Prostate gland (tissue), 2 donors: ENCODE data around the gene RCOR1. TPM values are rescaled to one million over a fixed set of nuclear protein-coding genes. Genes with fewer than 3 reads are reported as not detected.

ENCODE experiments used
- DNase-seq: peaks from one replicate; pipeline ENCODE4 v3.0.0-alpha.2; 2019; ENCODE audit warnings: low spot score
- H3K27ac ChIP-seq, 2 donors: fragments of 200-600 bp; sonication (generic); 2 replicates each; pipeline ENCODE4 v1.5.1; 2017 to 2019
- H3K27me3 ChIP-seq: fragments of 200-600 bp; sonication (generic); replicated peaks from 2 replicates; pipeline ENCODE4 v1.5.1; 2019; ENCODE audit not compliant: insufficient read depth
- H3K36me3 ChIP-seq, 2 donors: fragments of 200-600 bp; sonication (generic); 1 replicate in 1 of 2; 2 replicates in 1 of 2; pipeline versions ENCODE4 v1.5.1 to v1.8.1; 2017 to 2019
- H3K4me1 ChIP-seq: fragments of 200-600 bp; sonication (generic); replicated peaks from 2 replicates; pipeline ENCODE4 v1.5.1; 2019
- H3K4me3 ChIP-seq, 2 donors: fragments of 200-600 bp; sonication (generic); 2 replicates each; pipeline ENCODE4 v1.5.1; 2017 to 2019
- H3K9me3 ChIP-seq: fragments of 200-600 bp; sonication (generic); 2 replicates; pipeline ENCODE4 v1.5.1; 2017
- POLR2A ChIP-seq: fragments of 450-650 bp; IDR thresholded peaks from one replicate; pipeline ENCODE4 v1.6.1; 2016; ENCODE audit warnings: antibody characterized with exemption, mild to moderate bottlenecking
- POLR2AphosphoS5 ChIP-seq: sonication (generic); formaldehyde crosslinking; IDR thresholded peaks from one replicate; pipeline ENCODE4 v1.6.1; 2017; ENCODE audit warnings: antibody characterized with exemption
- WGBS: methylation state at CpG from one replicate; pipeline ENCODE4 v1.1.5; 2018; 5-methylcytosine and 5-hydroxymethylcytosine counted together
- intact Hi-C: fragments of 100-400 bp; cut with DNase I; formaldehyde crosslinking; loops from one replicate; pipeline ENCODE4 v1.14.2; 2022
- total RNA-seq, 2 donors: library from RNA; depleted of rRNA; stranded (reverse); fragments of >200 nt; gene quantifications; one replicate each; pipeline ENCODE4 v1.1.0, GENCODE V29; 2016
- TF ChIP-seq, protein P1 (sequence below), 4 experiments: fragments of 200-600 bp in 2 of 4; fragments of 450-650 bp in 2 of 4; sonication (generic) in 2 of 4; IDR thresholded peaks; 1 replicate in 3 of 4; 2 replicates in 1 of 4; pipeline ENCODE4 v1.5.1; 2016 to 2019; ENCODE audit warnings: antibody characterized with exemption in 4 of 4, mild to moderate bottlenecking in 2 of 4, moderate library complexity in 2 of 4

Gene RCOR1
- total RNA-seq, 2 donors from 2014 or later, result 14.4 to 26.6 TPM

DNA sequence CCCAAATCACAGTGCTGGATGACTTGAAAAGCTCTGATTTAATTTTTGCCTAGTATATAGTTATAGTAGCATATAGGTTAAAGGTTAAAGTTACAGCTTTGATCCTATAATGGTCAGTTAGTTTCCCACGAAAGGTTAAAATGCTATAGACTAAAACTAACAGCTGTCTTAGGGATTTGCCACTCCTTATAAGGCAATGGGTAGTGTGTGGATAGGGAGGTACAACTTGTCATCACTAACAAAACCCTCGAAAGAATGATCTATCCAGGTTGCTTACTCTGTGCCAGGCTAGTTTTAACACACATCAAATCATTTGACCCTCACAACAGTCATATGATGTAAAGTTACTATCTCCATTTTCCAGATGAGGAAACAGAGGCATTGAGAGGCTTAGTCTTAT lies 11.7 kb downstream of the RCOR1 start:
- WGBS, result 84% methylated on average over 2 of the region's 2 CpGs
- H3K27ac ChIP-seq, result no peak overlapping the region
- DNase-seq, result no peak
- no peak overlapping the region for H3K4me3 ChIP-seq
- no peaks in the 10 kb centered on the region for H3K9me3 ChIP-seq
- TF ChIP-seq POLR2A (no peak), POLR2AphosphoS5 (no peak)
- TF ChIP-seq, protein P1, sequence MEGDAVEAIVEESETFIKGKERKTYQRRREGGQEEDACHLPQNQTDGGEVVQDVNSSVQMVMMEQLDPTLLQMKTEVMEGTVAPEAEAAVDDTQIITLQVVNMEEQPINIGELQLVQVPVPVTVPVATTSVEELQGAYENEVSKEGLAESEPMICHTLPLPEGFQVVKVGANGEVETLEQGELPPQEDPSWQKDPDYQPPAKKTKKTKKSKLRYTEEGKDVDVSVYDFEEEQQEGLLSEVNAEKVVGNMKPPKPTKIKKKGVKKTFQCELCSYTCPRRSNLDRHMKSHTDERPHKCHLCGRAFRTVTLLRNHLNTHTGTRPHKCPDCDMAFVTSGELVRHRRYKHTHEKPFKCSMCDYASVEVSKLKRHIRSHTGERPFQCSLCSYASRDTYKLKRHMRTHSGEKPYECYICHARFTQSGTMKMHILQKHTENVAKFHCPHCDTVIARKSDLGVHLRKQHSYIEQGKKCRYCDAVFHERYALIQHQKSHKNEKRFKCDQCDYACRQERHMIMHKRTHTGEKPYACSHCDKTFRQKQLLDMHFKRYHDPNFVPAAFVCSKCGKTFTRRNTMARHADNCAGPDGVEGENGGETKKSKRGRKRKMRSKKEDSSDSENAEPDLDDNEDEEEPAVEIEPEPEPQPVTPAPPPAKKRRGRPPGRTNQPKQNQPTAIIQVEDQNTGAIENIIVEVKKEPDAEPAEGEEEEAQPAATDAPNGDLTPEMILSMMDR (IDR thresholded peaks at IDR 0.05), result no peak
- H3K27me3 ChIP-seq, result no peaks in the 10 kb centered on the region
- intact Hi-C loops, result no loop called here
- H3K36me3 ChIP-seq, result no peaks in the 10 kb centered on the region
- no peaks in the 10 kb centered on the region for H3K4me1 ChIP-seq

DNA sequence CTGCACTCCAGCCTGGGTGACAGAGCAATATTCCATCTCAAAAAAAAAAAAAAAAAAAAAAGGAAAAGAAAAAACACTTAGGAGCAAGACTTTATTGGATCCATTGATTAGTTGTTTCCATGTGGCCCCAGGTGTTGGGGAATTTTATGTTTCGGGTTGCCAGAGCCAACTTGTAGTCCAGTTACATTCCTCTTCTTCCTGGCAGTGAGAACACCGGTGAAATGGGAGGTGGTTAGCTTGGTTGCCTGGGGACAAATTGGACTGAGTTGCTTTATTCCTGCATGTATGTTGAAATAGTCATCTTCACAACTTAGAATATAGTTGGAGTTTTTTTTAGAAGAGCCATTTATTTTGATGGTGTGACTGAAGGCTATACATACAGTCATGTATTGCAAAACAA lies 12.6 kb downstream of the RCOR1 start:
- TF ChIP-seq POLR2AphosphoS5, result peak; percentile 64
- TF ChIP-seq, protein P1 (IDR thresholded peaks at IDR 0.05), result no peak
- TF ChIP-seq POLR2A, result no peak
- Histone ChIP-seq H3K36me3 (no peaks in the 10 kb centered on the region), H3K4me3 (no peak overlapping the region), H3K27ac (no peak overlapping the region), H3K27me3 (no peaks in the 10 kb centered on the region), H3K4me1 (no peaks in the 10 kb centered on the region), H3K9me3 (no peaks in the 10 kb centered on the region)
- 36% methylated on average over 2 of the region's 2 CpGs for WGBS
- peak; percentile 64 for DNase-seq
- intact Hi-C loops, result no loop called here

GRCh38 chr14:102606296-102606695 lies 13.8 kb downstream of the RCOR1 start:
- no peaks in the 10 kb centered on the region for H3K36me3 ChIP-seq
- H3K27ac ChIP-seq, result no peak overlapping the region
- no peak for DNase-seq
- 91% methylated on average over 4 of the region's 4 CpGs for WGBS
- no peaks in the 10 kb centered on the region for H3K9me3 ChIP-seq
- H3K4me3 ChIP-seq, result no peak overlapping the region
- H3K27me3 ChIP-seq, result no peaks in the 10 kb centered on the region
- intact Hi-C loops, result no loop called here
- TF ChIP-seq, protein P1 (IDR thresholded peaks at IDR 0.05), result no peak
- TF ChIP-seq POLR2AphosphoS5 (no peak), POLR2A (no peak)
- no peaks in the 10 kb centered on the region for H3K4me1 ChIP-seq

GRCh38 chr14:102608064-102608446 lies 15.6 kb downstream of the RCOR1 start:
- 93% methylated on average over 4 of the region's 4 CpGs for WGBS
- no peak for DNase-seq
- TF ChIP-seq POLR2A (no peak), POLR2AphosphoS5 (no peak)
- TF ChIP-seq, protein P1 (IDR thresholded peaks at IDR 0.05), result no peak
- H3K36me3 ChIP-seq, result no peaks in the 10 kb centered on the region
- H3K27me3 ChIP-seq, result no peaks in the 10 kb centered on the region
- intact Hi-C loops, result no loop called here
- no peak overlapping the region for H3K4me3 ChIP-seq
- no peaks in the 10 kb centered on the region for H3K9me3 ChIP-seq
- H3K27ac ChIP-seq, result no peak overlapping the region
- H3K4me1 ChIP-seq, result no peaks in the 10 kb centered on the region

GRCh38 chr14:102610968-102611811 lies 18.7 kb downstream of the RCOR1 start:
- TF ChIP-seq, protein P1 (IDR thresholded peaks at IDR 0.05), result no peak
- no peak for TF ChIP-seq POLR2AphosphoS5
- no peak for TF ChIP-seq POLR2A
- 77% methylated on average over 5 of the region's 5 CpGs for WGBS
- no peaks in the 10 kb centered on the region for H3K36me3 ChIP-seq
- no peaks in the 10 kb centered on the region for H3K4me1 ChIP-seq
- DNase-seq, result no peak
- H3K27ac ChIP-seq, result no peak overlapping the region
- no peaks in the 10 kb centered on the region for H3K9me3 ChIP-seq
- intact Hi-C loops, result no loop called here
- no peak overlapping the region for H3K4me3 ChIP-seq
- no peaks in the 10 kb centered on the region for H3K27me3 ChIP-seq
